ENCODE data around the gene FBXW7.

- TF ChIP-seq CTCF (IDR thresholded peaks at IDR 0.05; ENCODE audit: poor library complexity) (no peak), EZH2 (IDR thresholded peaks at IDR 0.05; ENCODE audit: borderline replicate concordance) (no peak), EZH2phosphoT487 (IDR thresholded peaks at IDR 0.05; ENCODE audit: low read depth, severe bottlenecking, unreplicated experiment) (no peak)
These were observed 98.3 kb downstream of the FBXW7 start for GRCh38 chr4:152437561-152437960.

All from hepatocyte (in vitro differentiated cells).